Peyer's patch (tissue), 4 donors: ENCODE measurements around the gene KRTAP10-8.

Experiments used
- CTCF ChIP-seq, 6 experiments: fragments of 450-650 bp in 4 of 6; fragments of 200-600 bp in 2 of 6; sonication (generic) in 1 of 6; IDR thresholded peaks; one replicate each; pipeline ENCODE4 v1.5.1; 2017 to 2019; ENCODE audit warnings: antibody characterized with exemption in 6 of 6, mild to moderate bottlenecking in 3 of 6, moderate library complexity in 1 of 6
- POLR2A ChIP-seq, 2 donors: fragments of 450-650 bp; IDR thresholded peaks; one replicate each; pipeline ENCODE4 v1.5.1; 2017; ENCODE audit warnings: antibody characterized with exemption in 2 of 2, mild to moderate bottlenecking in 2 of 2, moderate library complexity in 2 of 2

GRCh38 chr21:44609193-44609592 lies 2.7 kb upstream of the KRTAP10-8 start:
- TF ChIP-seq POLR2A (IDR thresholded peaks at IDR 0.05): no peak
- TF ChIP-seq CTCF (IDR thresholded peaks at IDR 0.05): no peak
